GM12891 (cell line): Measurements from ENCODE around the gene ATG4A.

Experiments
- PAX5 ChIP-seq: IDR thresholded peaks from 2 replicates; pipeline ENCODE4 v1.6.1; 2011; ENCODE audit warnings: low read length, moderate library complexity, mild to moderate bottlenecking; ENCODE audit not compliant: insufficient read depth, severe bottlenecking
- POLR2A ChIP-seq: IDR thresholded peaks from 2 replicates; pipeline ENCODE4 v1.6.1; 2011; ENCODE audit warnings: low read depth, low read length, control low read depth
- POLR2AphosphoS5 ChIP-seq: IDR thresholded peaks from 2 replicates; pipeline ENCODE4 v1.6.1; 2011; ENCODE audit warnings: low read depth, low read length, control low read depth
- SPI1 ChIP-seq: IDR thresholded peaks from 2 replicates; pipeline ENCODE4 v1.6.1; 2011; ENCODE audit warnings: low read depth, low read length, control low read depth
- TAF1 ChIP-seq: IDR thresholded peaks from 2 replicates; pipeline ENCODE4 v1.6.1; 2011; ENCODE audit warnings: low read depth, low read length, control low read depth

DNA sequence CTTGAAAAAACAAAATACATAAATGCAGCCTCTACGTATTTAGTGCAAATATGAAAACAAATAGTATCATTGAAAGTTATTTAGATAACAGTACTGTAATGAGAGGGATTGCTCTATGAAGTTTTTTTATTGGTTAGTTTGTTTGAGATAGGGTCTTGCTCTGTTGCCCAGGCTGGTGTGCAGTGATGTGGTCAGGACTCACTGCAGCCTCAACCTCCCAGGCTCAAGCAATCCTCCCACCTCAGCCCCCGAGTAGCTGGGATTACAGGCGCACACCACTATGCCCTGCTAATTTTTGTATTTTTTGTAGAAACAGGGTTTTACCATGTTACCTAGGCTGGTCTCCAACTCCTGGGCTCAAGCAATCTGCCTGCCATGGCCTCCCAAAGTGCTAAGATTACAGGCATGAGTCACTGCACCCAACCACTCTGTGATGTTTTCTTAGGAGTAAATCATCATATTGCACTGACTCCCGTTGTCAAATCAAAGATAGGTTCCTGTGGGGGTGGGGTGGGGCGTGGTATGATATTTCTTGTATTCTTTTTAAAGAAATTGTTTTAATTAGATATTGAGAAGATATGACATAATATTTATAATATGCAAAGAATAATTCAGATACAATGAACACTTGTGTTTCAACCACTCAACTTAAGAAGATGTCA lies 75.8 kb downstream of the ATG4A start:
- TF ChIP-seq POLR2AphosphoS5 (no peak), POLR2A (no peak), TAF1 (no peak), SPI1 (no peak), PAX5 (no peak)
